GM19324 (cell line): ENCODE results near the gene PEPD.

Source experiments
- ATAC-seq: cut with Tn5 transposase; IDR thresholded peaks from one replicate; pipeline ENCODE4 v1.9.1; 2021; ENCODE audit warnings: mild to moderate bottlenecking, moderate library complexity; ENCODE audit not compliant: unreplicated experiment, low FRiP score

Gene PEPD

GRCh38 chr19:33547676-33548075 lies 26.1 kb upstream of the PEPD start:
- ATAC-seq: no peak

GRCh38 chr19:33546656-33547055 lies 25.1 kb upstream of the PEPD start:
- no peak for ATAC-seq

- no peak for ATAC-seq
These were observed 23.8 kb upstream of the PEPD start for GRCh38 chr19:33545217-33545981.

DNA sequence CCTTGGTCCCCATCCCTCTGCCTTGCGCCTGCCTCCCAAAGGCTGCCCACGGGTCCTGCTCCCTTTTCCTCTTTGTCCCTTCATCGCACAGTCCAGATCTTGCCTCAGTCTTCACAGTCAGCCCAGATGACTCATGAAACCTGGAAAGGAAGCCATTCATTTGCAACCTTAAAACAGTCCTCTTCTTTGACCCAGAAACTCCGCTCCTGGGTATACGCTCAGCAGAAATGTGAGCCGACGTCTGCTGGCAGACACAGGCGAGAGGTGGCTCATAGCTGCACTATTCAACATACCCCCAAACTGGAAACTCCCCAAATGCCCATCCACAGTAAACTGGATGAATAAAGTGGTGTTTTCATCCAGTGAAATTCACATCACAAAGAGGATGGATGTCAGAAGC lies 13.6 kb upstream of the PEPD start:
- ATAC-seq: no peak

DNA sequence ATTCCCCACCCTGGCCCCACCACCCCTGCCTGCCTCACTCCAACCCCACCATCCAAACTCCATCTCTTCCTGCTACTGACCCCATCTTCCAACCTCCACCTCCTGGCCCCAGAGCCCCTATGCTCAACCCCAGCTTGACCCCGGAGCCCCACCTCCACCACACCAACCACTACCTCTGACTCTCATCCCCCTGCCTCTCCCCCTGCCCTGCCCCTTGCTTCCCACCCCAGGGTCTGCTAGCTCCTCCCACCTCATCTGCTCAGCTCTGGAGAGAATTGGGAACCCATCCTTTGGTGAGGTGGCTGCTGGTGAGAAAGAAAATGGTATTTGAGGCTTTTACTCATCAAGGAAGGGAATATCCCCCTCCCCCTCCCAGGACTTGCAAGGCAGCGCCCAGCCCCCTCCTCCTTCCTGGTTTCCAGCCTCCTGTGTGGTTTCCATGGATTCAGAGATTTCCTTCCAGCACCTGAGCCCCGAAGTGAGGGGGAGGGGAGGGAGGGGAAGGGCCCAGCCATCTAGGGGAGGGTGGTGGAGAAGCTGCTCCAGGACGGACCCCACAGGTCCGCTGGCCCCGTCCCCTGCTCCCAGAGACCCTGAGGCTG lies 11.4 kb upstream of the PEPD start:
- no peak for ATAC-seq

- no peak for ATAC-seq
These were observed 9.3 kb upstream of the PEPD start for GRCh38 chr19:33530842-33531241.

- no peak for ATAC-seq
These were observed 8.7 kb upstream of the PEPD start for GRCh38 chr19:33530296-33530695.

- no peak for ATAC-seq
These were observed 7.6 kb upstream of the PEPD start for GRCh38 chr19:33529094-33529676.

- ATAC-seq: no peak
These were observed 6.8 kb upstream of the PEPD start for GRCh38 chr19:33528404-33528803.

DNA sequence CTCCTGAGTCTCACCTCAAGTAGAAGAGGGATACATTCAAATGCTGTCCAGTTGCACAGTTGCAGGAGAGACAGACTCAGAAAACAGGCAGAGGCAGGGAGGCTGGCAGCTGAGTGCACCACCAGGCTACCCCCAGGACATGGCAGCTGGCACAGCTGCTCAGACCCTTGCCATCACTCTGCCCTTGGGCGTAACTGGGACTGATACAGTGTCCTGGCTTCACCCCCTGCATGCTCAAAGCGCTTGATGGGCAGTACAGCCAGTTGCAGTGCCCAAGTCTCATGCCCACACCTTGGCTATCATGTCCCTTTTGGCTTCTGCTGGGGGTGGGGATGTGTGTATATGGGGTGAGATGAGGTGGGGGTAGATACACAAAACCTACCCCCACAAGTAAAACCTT lies 5.5 kb upstream of the PEPD start:
- no peak for ATAC-seq

DNA sequence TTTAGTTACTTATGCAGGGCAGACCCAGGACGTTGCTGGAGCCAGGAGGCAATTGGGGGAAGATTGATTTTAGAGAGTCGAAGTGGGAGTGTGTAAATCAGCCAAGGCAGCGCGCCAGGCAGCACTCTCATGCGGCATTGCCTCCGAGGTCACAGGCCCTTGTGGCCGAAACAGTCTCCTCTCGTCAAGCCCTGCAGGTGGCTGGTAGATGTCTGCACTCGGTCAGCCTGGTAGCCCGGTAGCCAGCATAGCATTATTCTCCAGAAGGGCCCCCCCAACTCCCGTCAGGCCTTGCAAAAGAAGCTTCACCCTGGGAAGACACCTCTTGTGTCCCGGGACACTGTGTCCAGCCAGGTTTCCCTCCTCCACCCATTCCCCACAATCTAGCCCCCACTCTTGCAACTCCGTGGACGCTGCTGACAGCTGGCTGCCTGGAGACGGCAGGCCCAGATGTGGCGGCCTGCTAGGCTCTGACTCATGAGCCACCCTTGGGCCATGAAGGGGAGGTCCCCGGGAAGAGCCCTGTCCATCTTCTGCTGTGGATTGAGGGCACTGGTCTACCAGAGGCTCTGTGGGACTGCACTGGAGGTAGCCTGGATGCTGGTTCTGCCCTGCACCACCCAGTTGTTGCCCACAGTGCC lies 2.6 kb upstream of the PEPD start:
- ATAC-seq: no peak

DNA sequence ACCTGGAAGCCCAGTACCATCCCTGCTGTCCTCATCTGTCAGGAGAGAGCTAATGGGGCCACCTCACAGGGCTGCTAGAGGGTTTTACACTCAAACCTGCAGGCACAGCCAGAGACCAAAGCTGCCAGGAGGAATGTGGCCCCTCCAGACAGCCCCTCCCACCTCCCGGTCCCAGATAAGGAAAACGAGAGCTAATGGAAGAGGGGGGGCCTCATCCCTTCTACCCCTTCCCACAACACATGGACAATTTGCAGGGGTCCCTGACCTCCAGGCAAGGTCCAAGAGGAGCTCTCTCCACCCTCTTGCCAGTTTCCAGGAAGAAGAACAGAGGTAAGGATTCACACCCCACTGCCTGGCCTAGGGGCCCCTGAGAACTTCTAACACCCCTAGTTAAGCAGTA lies 1.6 kb upstream of the PEPD start:
- ATAC-seq: no peak

- no peak for ATAC-seq
These were observed 726 bp upstream of the PEPD start for GRCh38 chr19:33522371-33522662.

DNA sequence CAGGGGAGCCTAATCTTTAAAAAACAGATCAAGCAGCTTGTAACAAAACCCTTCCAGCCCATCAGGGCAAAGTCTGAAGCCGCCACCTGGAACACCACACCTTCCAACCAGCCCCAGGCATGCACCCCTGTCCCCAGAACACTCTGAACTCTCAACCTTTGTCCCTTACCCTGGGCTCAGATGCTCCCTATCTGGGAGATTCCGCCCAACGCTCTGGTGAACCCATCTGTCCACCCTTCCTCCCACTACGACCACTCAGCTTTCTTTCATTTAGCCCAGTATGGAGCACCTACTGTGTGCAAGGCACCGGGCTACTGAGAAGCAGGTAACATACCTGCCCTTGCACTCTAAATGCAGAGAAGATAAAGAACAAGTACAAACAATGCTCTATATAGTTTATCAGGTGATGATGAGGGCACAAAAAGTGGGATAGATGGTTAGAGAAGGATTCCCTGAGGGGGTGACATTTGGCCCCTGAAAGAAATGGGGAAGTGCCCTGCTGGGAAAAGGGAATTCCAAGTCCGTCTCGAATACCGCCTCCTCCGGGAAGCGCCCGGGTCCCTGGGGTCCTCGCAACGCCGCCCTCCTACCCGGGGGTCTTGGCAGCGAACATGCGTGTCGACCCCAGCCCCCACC lies 629 bp downstream of the PEPD start:
- no peak for ATAC-seq

GRCh38 chr19:33520048-33520643 lies 1.4 kb downstream of the PEPD start:
- ATAC-seq: no peak

DNA sequence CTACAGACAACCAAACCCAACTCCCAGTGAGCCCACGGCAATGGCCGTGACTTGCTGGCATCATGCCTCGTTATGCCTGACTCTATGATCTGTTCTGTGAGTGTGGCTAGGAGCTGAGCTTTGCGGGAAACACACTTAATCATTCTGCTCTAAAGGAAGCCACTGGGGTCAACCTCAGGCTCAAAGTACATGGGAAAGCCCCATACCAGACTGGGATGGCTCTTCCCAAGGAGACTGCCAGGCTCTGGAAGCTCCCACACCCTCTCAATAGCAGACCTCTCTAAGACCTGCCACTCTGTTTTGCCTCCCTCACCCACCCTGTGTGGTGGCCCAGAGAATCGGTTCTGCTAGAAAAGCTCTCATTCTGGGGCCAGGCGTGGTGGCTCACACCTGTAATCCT lies 2.2 kb downstream of the PEPD start:
- no peak for ATAC-seq

DNA sequence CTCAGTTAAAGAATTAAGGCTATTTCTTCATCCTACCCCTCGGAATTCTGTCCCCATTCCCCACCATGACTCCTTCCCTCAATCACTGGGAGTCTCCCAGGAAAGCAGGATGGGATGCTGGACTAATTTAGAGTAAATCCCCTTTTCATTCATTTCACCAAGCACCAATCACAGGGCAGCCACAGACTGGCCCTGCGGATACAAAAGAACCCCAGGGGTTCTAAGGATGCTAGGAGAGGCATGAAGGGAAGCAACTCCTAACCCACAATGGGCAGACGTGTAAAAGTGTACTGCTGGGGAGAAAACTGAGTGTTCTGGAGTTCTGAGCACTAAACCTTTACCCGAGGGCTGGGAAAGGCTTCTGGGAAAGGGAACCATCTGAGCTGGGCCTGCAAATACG lies 3.0 kb downstream of the PEPD start:
- no peak for ATAC-seq

DNA sequence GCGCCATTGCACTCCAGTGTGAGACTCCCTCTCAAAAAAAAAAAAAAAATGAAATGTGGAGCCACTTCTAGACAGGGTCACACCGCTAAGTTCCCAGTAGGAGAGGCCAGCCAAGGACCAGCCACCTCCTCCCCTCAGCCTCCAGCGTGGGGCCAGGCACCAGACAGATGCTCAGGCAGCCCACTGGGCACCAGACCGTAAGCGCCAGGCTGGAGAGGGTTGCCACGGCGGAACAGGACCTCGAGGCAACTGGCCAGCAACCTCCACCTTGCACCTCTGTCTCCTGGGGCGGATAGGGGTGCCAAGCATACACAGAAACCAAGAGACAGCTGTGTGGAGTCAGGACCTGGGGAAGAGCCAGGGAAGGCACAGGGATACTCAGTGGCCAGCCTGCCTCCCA lies 3.7 kb downstream of the PEPD start:
- no peak for ATAC-seq

DNA sequence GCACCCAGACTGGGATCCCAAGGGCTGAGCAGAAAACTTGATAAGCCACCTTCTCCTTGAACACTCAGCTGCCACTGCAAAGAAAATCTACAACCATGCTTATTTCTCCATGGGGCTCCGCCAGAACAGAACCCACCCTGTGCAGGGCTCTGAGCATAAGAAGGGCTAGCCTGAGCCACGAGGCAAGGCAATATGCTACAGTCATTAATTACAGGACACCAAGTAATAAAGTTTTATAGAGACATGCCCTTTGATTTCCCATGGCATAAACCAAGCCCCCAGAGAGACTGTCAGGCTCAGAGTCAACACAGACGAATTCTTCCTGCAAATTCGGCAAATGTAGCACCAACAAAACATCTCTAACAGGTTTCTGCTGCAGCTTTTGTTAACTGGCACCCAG lies 5.7 kb downstream of the PEPD start:
- no peak for ATAC-seq

GRCh38 chr19:33514885-33515551 lies 6.6 kb downstream of the PEPD start:
- ATAC-seq: no peak
